Measurements from ENCODE around the gene NACAD.

NACAD gene

DNA sequence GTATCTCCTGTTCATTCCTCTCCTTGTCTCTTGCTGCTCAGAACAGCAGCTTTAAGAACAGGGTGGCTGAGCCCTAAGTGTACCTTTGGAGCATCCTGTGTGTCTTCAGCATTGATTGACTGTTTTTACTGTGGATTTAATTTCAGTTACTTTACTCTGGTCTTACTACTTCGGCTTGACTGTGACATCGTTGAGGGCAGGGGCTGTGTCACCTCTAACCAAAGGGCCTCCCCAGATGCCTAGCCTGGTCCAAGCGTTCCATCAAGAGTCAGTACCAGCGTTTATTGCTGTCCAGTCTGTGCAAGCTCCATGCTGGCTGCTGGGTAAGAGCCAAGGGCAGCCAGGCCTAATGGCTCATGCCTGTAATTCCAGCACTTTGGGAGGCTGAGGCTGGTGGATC, 56.3 kb downstream of the NACAD start:
- no peak for DNase-seq (ENCODE audit: insufficient read length, low spot score)
- FAIRE-seq = no peak

- FAIRE-seq (no peak), DNase-seq (ENCODE audit: insufficient read length, low spot score) (no peak)
Observed at GRCh38 chr7:45031829-45032228, 56.9 kb downstream of the NACAD start.
